Esophagus squamous epithelium (tissue), 4 donors: ENCODE measurements around the gene LCE1A.

Source experiments
- POLR2A ChIP-seq, 4 donors: fragments of 450-650 bp; IDR thresholded peaks; one replicate each; pipeline ENCODE4 v1.6.1; 2017; ENCODE audit warnings: antibody characterized with exemption in 4 of 4, mild to moderate bottlenecking in 4 of 4, moderate library complexity in 3 of 4
- TF ChIP-seq, protein P1 (sequence below), 6 experiments: fragments of 450-650 bp in 4 of 6; fragments of 200-600 bp in 2 of 6; sonication (generic) in 2 of 6; IDR thresholded peaks; one replicate each; pipeline ENCODE4 v1.5.1; 2016 to 2019; ENCODE audit warnings: antibody characterized with exemption in 6 of 6, mild to moderate bottlenecking in 4 of 6, moderate library complexity in 4 of 6

DNA sequence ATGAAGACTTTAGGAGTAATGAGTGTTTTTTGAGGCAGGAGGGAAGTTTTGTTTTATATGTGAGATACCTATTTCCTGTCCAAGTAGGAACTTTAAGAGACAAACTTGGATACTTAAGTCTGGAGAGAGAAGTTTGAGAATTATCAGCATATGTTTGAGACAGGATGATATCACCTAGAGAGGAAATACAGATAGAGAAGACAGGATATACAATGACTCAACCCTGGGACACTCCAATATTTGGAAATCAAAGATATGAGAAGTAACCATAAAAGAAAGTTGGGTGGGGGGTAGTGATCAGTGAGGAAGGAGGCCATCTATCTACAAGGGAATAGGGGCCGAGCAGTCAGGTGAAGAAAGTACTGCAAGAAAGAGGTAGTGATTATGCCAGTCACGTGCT is 39.0 kb downstream of the LCE1A start:
- TF ChIP-seq, protein P1, sequence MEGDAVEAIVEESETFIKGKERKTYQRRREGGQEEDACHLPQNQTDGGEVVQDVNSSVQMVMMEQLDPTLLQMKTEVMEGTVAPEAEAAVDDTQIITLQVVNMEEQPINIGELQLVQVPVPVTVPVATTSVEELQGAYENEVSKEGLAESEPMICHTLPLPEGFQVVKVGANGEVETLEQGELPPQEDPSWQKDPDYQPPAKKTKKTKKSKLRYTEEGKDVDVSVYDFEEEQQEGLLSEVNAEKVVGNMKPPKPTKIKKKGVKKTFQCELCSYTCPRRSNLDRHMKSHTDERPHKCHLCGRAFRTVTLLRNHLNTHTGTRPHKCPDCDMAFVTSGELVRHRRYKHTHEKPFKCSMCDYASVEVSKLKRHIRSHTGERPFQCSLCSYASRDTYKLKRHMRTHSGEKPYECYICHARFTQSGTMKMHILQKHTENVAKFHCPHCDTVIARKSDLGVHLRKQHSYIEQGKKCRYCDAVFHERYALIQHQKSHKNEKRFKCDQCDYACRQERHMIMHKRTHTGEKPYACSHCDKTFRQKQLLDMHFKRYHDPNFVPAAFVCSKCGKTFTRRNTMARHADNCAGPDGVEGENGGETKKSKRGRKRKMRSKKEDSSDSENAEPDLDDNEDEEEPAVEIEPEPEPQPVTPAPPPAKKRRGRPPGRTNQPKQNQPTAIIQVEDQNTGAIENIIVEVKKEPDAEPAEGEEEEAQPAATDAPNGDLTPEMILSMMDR (IDR thresholded peaks at IDR 0.05): no peak
- TF ChIP-seq POLR2A (IDR thresholded peaks at IDR 0.05): no peak
